GM19238 (cell line): ENCODE data around the gene CPSF6.
A peak's percentile ranks its signal among the peaks of the same experiment; 100 is the strongest.
"Not testable (repeated sequence)": the region's sequence is repeated elsewhere in the genome, so short reads cannot be mapped to it uniquely, and the experiment has no call there.

ENCODE experiments used
- DNase-seq: peaks from one replicate; pipeline ENCODE4 v3.0.0; 2011; ENCODE audit warnings: low spot score; ENCODE audit not compliant: insufficient read length

Gene CPSF6

GRCh38 chr12:69239352-69239921 is at the start of gene CPSF6:
TSS of gene CPSF6 (plus strand) at chr12:69239569. CDS start at chr12:69239647, 78 bp downstream.
- DNase-seq: peak; percentile 88

- no peak for DNase-seq
These were observed 42.8 kb upstream of the CPSF6 start for GRCh38 chr12:69196302-69197288.

GRCh38 chr12:69199976-69200375 is 39.4 kb upstream of the CPSF6 start:
- not testable (repeated sequence) for DNase-seq

- DNase-seq: no peak
These were observed 35.2 kb upstream of the CPSF6 start for GRCh38 chr12:69204191-69204590.

GRCh38 chr12:69210661-69211060 is 28.7 kb upstream of the CPSF6 start:
- no peak for DNase-seq

GRCh38 chr12:69211160-69211559 is 28.2 kb upstream of the CPSF6 start:
- DNase-seq: no peak

- no peak for DNase-seq
These were observed 25.2 kb upstream of the CPSF6 start for GRCh38 chr12:69214169-69214568.

- no peak for DNase-seq
These were observed 14.0 kb upstream of the CPSF6 start for GRCh38 chr12:69225251-69225910.

GRCh38 chr12:69231479-69231878 is 7.9 kb upstream of the CPSF6 start:
- no peak for DNase-seq

GRCh38 chr12:69238589-69239351 is 599 bp upstream of the CPSF6 start:
- no peak for DNase-seq

- peak; percentile 12 for DNase-seq
These were observed 707 bp downstream of the CPSF6 start for GRCh38 chr12:69239922-69240630.

GRCh38 chr12:69240631-69240995 is 1.2 kb downstream of the CPSF6 start:
- peak; percentile 23 for DNase-seq

- no peak for DNase-seq
These were observed 2.2 kb downstream of the CPSF6 start for GRCh38 chr12:69241438-69242092.

GRCh38 chr12:69243099-69244084 is 4.0 kb downstream of the CPSF6 start:
- DNase-seq: peak; percentile 1

GRCh38 chr12:69247268-69248018 is 8.1 kb downstream of the CPSF6 start:
- no peak for DNase-seq

GRCh38 chr12:69252033-69252432 is 12.7 kb downstream of the CPSF6 start:
- no peak for DNase-seq

- peak; percentile 5 for DNase-seq
These were observed 14.7 kb downstream of the CPSF6 start for GRCh38 chr12:69254046-69254445.

- no peak for DNase-seq
These were observed 15.5 kb downstream of the CPSF6 start for GRCh38 chr12:69254862-69255261.
